Prostate gland (tissue), 2 donors: ENCODE results near the gene BCL2L12.

Source experiments
- CTCF ChIP-seq, 4 experiments: fragments of 200-600 bp in 2 of 4; fragments of 450-650 bp in 2 of 4; sonication (generic) in 2 of 4; IDR thresholded peaks; 1 replicate in 3 of 4; 2 replicates in 1 of 4; pipeline ENCODE4 v1.5.1; 2016 to 2019; ENCODE audit warnings: antibody characterized with exemption in 4 of 4, mild to moderate bottlenecking in 2 of 4, moderate library complexity in 2 of 4
- POLR2A ChIP-seq: fragments of 450-650 bp; IDR thresholded peaks from one replicate; pipeline ENCODE4 v1.6.1; 2016; ENCODE audit warnings: antibody characterized with exemption, mild to moderate bottlenecking

DNA sequence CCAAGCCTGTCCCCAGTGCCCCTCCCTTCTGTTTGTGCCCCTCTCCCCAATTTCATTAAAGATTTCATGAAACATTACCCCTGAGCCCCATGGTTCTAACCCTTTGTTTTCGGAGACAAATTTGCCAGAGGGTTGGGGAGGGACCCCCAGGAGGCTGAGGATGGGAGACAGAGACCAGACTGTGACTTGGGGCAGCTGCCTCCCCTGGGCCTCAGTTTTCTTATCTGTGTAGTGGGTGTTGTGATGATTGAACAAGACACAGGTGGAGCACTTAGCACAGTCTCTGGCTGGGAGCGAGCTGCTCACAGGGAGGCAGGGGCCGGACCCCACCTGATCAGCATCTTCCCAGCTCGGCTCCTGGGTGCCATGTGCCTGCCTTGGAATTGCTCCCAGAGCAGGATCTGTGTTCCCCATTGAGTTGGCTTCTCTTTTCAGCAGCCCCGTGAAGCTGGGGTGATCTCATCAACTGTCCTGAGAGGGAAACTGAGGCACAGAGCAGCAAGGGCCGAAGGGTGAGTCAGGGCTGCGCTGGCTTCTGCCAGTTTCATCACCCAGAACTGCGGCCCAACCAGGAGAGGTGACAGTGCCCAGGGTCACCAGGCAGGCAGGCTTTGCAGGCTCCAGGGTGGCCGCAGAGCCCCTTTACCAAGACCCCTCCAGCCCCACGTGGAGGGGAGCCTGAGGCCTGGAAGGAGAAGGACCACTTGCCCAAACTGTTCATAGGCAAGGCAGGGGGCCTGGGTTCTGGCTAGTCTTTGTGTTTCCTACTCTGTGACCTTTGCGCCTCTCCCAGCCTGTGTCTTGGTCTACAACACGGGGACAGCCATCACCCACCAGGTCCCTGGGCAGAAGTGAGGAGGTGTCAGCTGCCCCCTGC is 6.9 kb upstream of the BCL2L12 start:
- no peak for TF ChIP-seq CTCF (IDR thresholded peaks at IDR 0.05)
- no peak for TF ChIP-seq POLR2A
